H1 (cell line): ENCODE results near the gene ARHGAP26. TPM values are rescaled to one million over a fixed set of nuclear protein-coding genes. Genes with fewer than 3 reads are reported as not detected.

Source experiments
- CTCF ChIA-PET: fragments of 300-600 bp; sonication (Branson Sonifier 250); formaldehyde crosslinking; loops from one replicate; lab custom pipeline; 2021; ENCODE audit not compliant: partially characterized antibody; lab: Charles Lee
- POLR2A ChIA-PET: fragments of 300-600 bp; sonication (Branson Sonifier 250); formaldehyde crosslinking; loops from one replicate; lab custom pipeline; 2021; ENCODE audit warnings: inconsistent platforms; ENCODE audit not compliant: partially characterized antibody; lab: Charles Lee
- DNase-seq, 2 experiments: peaks; one replicate each; pipeline versions ENCODE4 v3.0.0 to v3.0.0-alpha.2; 2010 to 2022; ENCODE audit warnings: low spot score in 2 of 2, low read depth in 1 of 2, mixed read lengths in 1 of 2
- FAIRE-seq: peaks from 2 replicates; lab custom pipeline; 2011; peaks lifted over from hg19 to GRCh38; lab: Jason Lieb, UNC
- H2AFZ ChIP-seq: 2 replicates; pipeline ENCODE4 v1.8.1; 2012; ENCODE audit warnings: low read length, inconsistent platforms
- H2AK5ac ChIP-seq: 2 replicates; pipeline ENCODE4 v1.6.1; 2013; ENCODE audit warnings: low read depth, low read length
- H2BK120ac ChIP-seq: replicated peaks from 2 replicates; pipeline ENCODE3; 2013; ENCODE audit warnings: low read depth, low read length, inconsistent platforms
- H2BK12ac ChIP-seq: 2 replicates; pipeline ENCODE4 v1.6.1; 2013; ENCODE audit warnings: low read depth, low read length
- H2BK15ac ChIP-seq: 2 replicates; pipeline ENCODE4 v1.6.1; 2013; ENCODE audit warnings: low read length
- H2BK20ac ChIP-seq: 2 replicates; pipeline ENCODE4 v1.6.1; 2013; ENCODE audit warnings: low read length
- H2BK5ac ChIP-seq: 2 replicates; pipeline ENCODE4 v1.6.1; 2013; ENCODE audit warnings: low read depth, low read length
- H3K14ac ChIP-seq: 2 replicates; pipeline ENCODE4 v1.6.1; 2013; ENCODE audit warnings: inconsistent platforms; ENCODE audit not compliant: insufficient read length
- H3K18ac ChIP-seq: 2 replicates; pipeline ENCODE4 v1.6.1; 2013; ENCODE audit warnings: low read length; ENCODE audit errors: extremely low read depth
- H3K23ac ChIP-seq: 2 replicates; pipeline ENCODE4 v1.6.1; 2013; ENCODE audit warnings: inconsistent platforms; ENCODE audit not compliant: insufficient read length
- H3K23me2 ChIP-seq: 2 replicates; pipeline ENCODE4 v1.6.1; 2013; ENCODE audit warnings: low read depth, low read length
- H3K27ac ChIP-seq: 2 replicates; pipeline ENCODE4 v1.6.1; 2011; ENCODE audit warnings: low read depth, low read length, inconsistent platforms
- H3K27me3 ChIP-seq, 4 experiments: replicated peaks in 1 of 4; 1 replicate in 1 of 4; 2 replicates in 3 of 4; pipeline versions ENCODE4 v1.6.1 to v1.8.1; 2011 to 2013; ENCODE audit warnings: low read length in 3 of 4, mild to moderate bottlenecking in 3 of 4, inconsistent platforms in 2 of 4, mixed read lengths in 2 of 4, moderate library complexity in 1 of 4; ENCODE audit not compliant: control insufficient read depth in 3 of 4, insufficient read depth in 3 of 4; ENCODE audit errors: extremely low read depth in 1 of 4
- H3K36me3 ChIP-seq, 4 experiments: 2 replicates each; pipeline versions ENCODE4 v1.6.1 to v1.8.1; 2011 to 2013; ENCODE audit warnings: mild to moderate bottlenecking in 4 of 4, low read length in 3 of 4, moderate library complexity in 2 of 4, control low read depth in 1 of 4, inconsistent platforms in 1 of 4; ENCODE audit not compliant: insufficient read depth in 4 of 4, control insufficient read depth in 2 of 4
- H3K4ac ChIP-seq: replicated peaks from 2 replicates; pipeline ENCODE3; 2013; ENCODE audit warnings: low read length, low read depth, mixed read lengths, inconsistent platforms; ENCODE audit not compliant: insufficient read length
- H3K4me1 ChIP-seq, 4 experiments: replicated peaks in 1 of 4; 1 replicate in 1 of 4; 2 replicates in 3 of 4; pipeline versions ENCODE4 v1.6.1 to v1.8.1; 2011 to 2013; ENCODE audit warnings: low read length in 3 of 4, inconsistent platforms in 2 of 4, mixed read lengths in 1 of 4; ENCODE audit not compliant: insufficient read depth in 4 of 4, control insufficient read depth in 3 of 4
- H3K4me2 ChIP-seq, 2 experiments: 2 replicates each; pipeline versions ENCODE4 v1.6.1 to v1.8.1; 2011 to 2013; ENCODE audit warnings: low read depth in 2 of 2, low read length in 2 of 2, control low read depth in 1 of 2, inconsistent platforms in 1 of 2, mild to moderate bottlenecking in 1 of 2; ENCODE audit not compliant: insufficient read depth in 1 of 2
- H3K4me3 ChIP-seq, 4 experiments: fragments of 200-600, 300-600 bp in 1 of 4; sonication (generic), shearing (Covaris generic), sonication (Bioruptor Twin) in 1 of 4; 2 replicates each; pipeline versions ENCODE4 v1.5.1 to v1.8.1; 2011 to 2016; ENCODE audit warnings: low read length in 4 of 4, low read depth in 3 of 4, control low read depth in 2 of 4, inconsistent platforms in 2 of 4, mild to moderate bottlenecking in 2 of 4, mixed read lengths in 1 of 4, moderate library complexity in 1 of 4; ENCODE audit not compliant: insufficient read depth in 2 of 4; ENCODE audit errors: extremely low read depth in 1 of 4
- H3K56ac ChIP-seq: replicated peaks from 2 replicates; pipeline ENCODE3; 2013; ENCODE audit warnings: low read depth, mild to moderate bottlenecking, mixed read lengths, low read length, inconsistent platforms; ENCODE audit not compliant: insufficient read length
- H3K79me1 ChIP-seq: 2 replicates; pipeline ENCODE4 v1.6.1; 2013; ENCODE audit warnings: low read depth, low read length, control low read depth
- H3K79me2 ChIP-seq, 2 experiments: 2 replicates each; pipeline versions ENCODE4 v1.6.1 to v1.8.1; 2012 to 2013; ENCODE audit warnings: low read length in 2 of 2, mild to moderate bottlenecking in 2 of 2, inconsistent platforms in 1 of 2; ENCODE audit not compliant: insufficient read depth in 2 of 2, control insufficient read depth in 1 of 2
- H3K9ac ChIP-seq, 4 experiments: replicated peaks in 1 of 4; 1 replicate in 1 of 4; 2 replicates in 3 of 4; pipeline versions ENCODE4 v1.6.1 to v1.8.1; 2011 to 2013; ENCODE audit warnings: low read depth in 3 of 4, low read length in 3 of 4, control low read depth in 2 of 4, mild to moderate bottlenecking in 2 of 4, moderate library complexity in 2 of 4, inconsistent platforms in 1 of 4; ENCODE audit errors: extremely low read depth in 1 of 4
- H3K9me3 ChIP-seq, 2 experiments: 2 replicates each; pipeline versions ENCODE4 v1.6.1 to v1.8.1; 2012 to 2013; ENCODE audit warnings: mild to moderate bottlenecking in 2 of 2, moderate library complexity in 2 of 2, control low read depth in 1 of 2, inconsistent platforms in 1 of 2, low read depth in 1 of 2, low read length in 1 of 2, mixed read lengths in 1 of 2; ENCODE audit not compliant: insufficient read depth in 2 of 2
- H4K20me1 ChIP-seq, 2 experiments: replicated peaks in 1 of 2; 2 replicates each; pipeline versions ENCODE3 to v1.8.1; 2011 to 2013; ENCODE audit warnings: inconsistent platforms in 2 of 2, low read length in 2 of 2, mild to moderate bottlenecking in 1 of 2; ENCODE audit not compliant: insufficient read depth in 2 of 2, control insufficient read depth in 1 of 2
- H4K5ac ChIP-seq: 2 replicates; pipeline ENCODE4 v1.6.1; 2013; ENCODE audit warnings: low read length, low read depth, mixed read lengths, inconsistent platforms; ENCODE audit not compliant: insufficient read length
- H4K8ac ChIP-seq: 2 replicates; pipeline ENCODE4 v1.8.0; 2013; ENCODE audit warnings: mild to moderate bottlenecking, moderate library complexity, low read length, inconsistent platforms; ENCODE audit not compliant: insufficient read depth; ENCODE audit errors: extremely low read depth
- H4K91ac ChIP-seq: replicated peaks from 2 replicates; pipeline ENCODE3; 2013; ENCODE audit warnings: low read length, mixed read lengths, inconsistent platforms; ENCODE audit not compliant: insufficient read length
- ATF3 ChIP-seq: IDR thresholded peaks from 2 replicates; pipeline ENCODE4 v1.6.1; 2011; ENCODE audit warnings: low read depth, mild to moderate bottlenecking, low read length; ENCODE audit not compliant: insufficient read depth
- CEBPB ChIP-seq: IDR thresholded peaks from 2 replicates; pipeline ENCODE4 v1.6.1; 2012; ENCODE audit warnings: low read depth, low read length
- FOSL1 ChIP-seq: IDR thresholded peaks from 2 replicates; pipeline ENCODE4 v1.6.1; 2011; ENCODE audit warnings: mild to moderate bottlenecking, low read depth, low read length, moderate library complexity; ENCODE audit not compliant: insufficient read depth
- HDAC6 ChIP-seq: IDR thresholded peaks from one replicate; pipeline ENCODE4 v1.7.1; 2012; ENCODE audit warnings: low read depth, mild to moderate bottlenecking, inconsistent platforms, low read length, moderate library complexity
- MAFK ChIP-seq: IDR thresholded peaks from 2 replicates; pipeline ENCODE4 v1.6.1; 2012; ENCODE audit warnings: low read depth, mild to moderate bottlenecking, improper control_type of control experiment, low read length
- NANOG ChIP-seq: IDR thresholded peaks from 2 replicates; pipeline ENCODE4 v1.6.1; 2011; ENCODE audit warnings: low read length, low read depth, mild to moderate bottlenecking, inconsistent platforms; ENCODE audit not compliant: insufficient read depth, poor library complexity, severe bottlenecking
- RNF2 ChIP-seq: fragments of 200-900, 300-1000 bp; sonication (generic); IDR thresholded peaks from 2 replicates; pipeline ENCODE4 v1.7.1; 2016; ENCODE audit warnings: borderline replicate concordance, low read depth, mild to moderate bottlenecking, antibody characterized with exemption, low read length; ENCODE audit not compliant: poor library complexity, severe bottlenecking; ENCODE audit errors: missing control alignments
- RXRA ChIP-seq: IDR thresholded peaks from 2 replicates; pipeline ENCODE4 v1.6.1; 2011; ENCODE audit warnings: low read depth, mild to moderate bottlenecking, low read length, moderate library complexity; ENCODE audit not compliant: insufficient read depth
- SIX5 ChIP-seq: IDR thresholded peaks from 2 replicates; pipeline ENCODE4 v1.6.1; 2011; ENCODE audit warnings: mild to moderate bottlenecking, low read depth, low read length
- SRF ChIP-seq: IDR thresholded peaks from 2 replicates; pipeline ENCODE4 v1.6.1; 2011; ENCODE audit warnings: mild to moderate bottlenecking, low read depth, low read length, moderate library complexity
- TAF1 ChIP-seq: IDR thresholded peaks from 2 replicates; pipeline ENCODE4 v1.6.1; 2011; ENCODE audit warnings: mild to moderate bottlenecking, low read depth, low read length
- ZNF274 ChIP-seq: IDR thresholded peaks from 2 replicates; pipeline ENCODE4 v1.7.0; 2012; ENCODE audit warnings: low read length, borderline replicate concordance; ENCODE audit errors: extremely low read depth
- WGBS, 2 experiments: shearing (Covaris generic) in 1 of 2; methylation state at CpG; one replicate each; pipeline versions ENCODE4 v1.1.6 to v1.1.7; 2013 to 2015; ENCODE audit warnings: low lambda C conversion rate in 2 of 2, mixed read lengths in 2 of 2, inconsistent platforms in 1 of 2, low coverage in 1 of 2, missing lambda C conversion rate in 1 of 2; ENCODE audit not compliant: insufficient replicate concordance in 2 of 2, insufficient coverage in 1 of 2, insufficient read length in 1 of 2; ENCODE audit errors: extremely low coverage in 1 of 2, missing lambda C conversion rate in 1 of 2; 5-methylcytosine and 5-hydroxymethylcytosine counted together
- polyA plus RNA-seq, 7 experiments: library from polyadenylated mRNA; depleted of rRNA in 3 of 7; stranded (reverse) in 5 of 7; unstranded in 2 of 7; fragments of >200 nt in 5 of 7; fragments of 200-250 nt in 2 of 7; gene quantifications; 1 replicate in 5 of 7; 2 replicates in 1 of 7; 4 replicates in 1 of 7; pipeline versions ENCODE4 v1.2.1 to v1.2.3, GENCODE V29; 2011 to 2013; ENCODE audit warnings: missing spikeins in 2 of 7, mixed read lengths in 2 of 7
- total RNA-seq: library from RNA; stranded (reverse); fragmentation: NEBNext Ultra II Directional; extraction: Animal tissue kit (Norgen Biotek cat#: 25700); gene quantifications from 2 replicates; pipeline ENCODE4 v1.2.1, GENCODE V29; 2021

ARHGAP26 gene
- total and polyA plus RNA-seq, 2 of the 8 experiments (the other 6 are each of a cell fraction or from before 2014, with no cell fraction given) = 7.1 to 24.8 TPM

- no peak overlapping the region for H3K18ac ChIP-seq
- H2BK12ac ChIP-seq = no peak overlapping the region
- no peak overlapping the region for H2BK120ac ChIP-seq
- no peak overlapping the region for H3K23ac ChIP-seq
- peaks cover 0 to 4% of the 10 kb centered on the region in 2 experiments for H4K20me1 ChIP-seq
- H3K79me2 ChIP-seq = no peaks in the 10 kb centered on the region
- TF ChIP-seq NANOG (no peak), SRF (no peak), ZNF274 (no peak), RXRA (no peak), FOSL1 (no peak), ATF3 (no peak), CEBPB (no peak), TAF1 (no peak), HDAC6 (no peak), RNF2 (no peak), MAFK (no peak), SIX5 (no peak)
- no peak overlapping the region for H3K9ac ChIP-seq
- ChIA-PET CTCF (interaction anchor here (0.6 kb wide), 1 partner anchor 197 kb away, joined by 3 read pairs; no protein-coding TSS in a partner anchor), POLR2A (no interaction called here)
- H4K91ac ChIP-seq = no peak overlapping the region
- H3K14ac ChIP-seq = no peak overlapping the region
- no peak overlapping the region for H3K4me3 ChIP-seq
- no peak overlapping the region for H3K27ac ChIP-seq
- H2BK15ac ChIP-seq = no peak overlapping the region
- no peak overlapping the region for H2AK5ac ChIP-seq
- no peak overlapping the region for H2BK20ac ChIP-seq
- no peak for DNase-seq
- no peak overlapping the region for H3K56ac ChIP-seq
- no peak overlapping the region for H3K4ac ChIP-seq
- H4K8ac ChIP-seq = no peak overlapping the region
- no peak overlapping the region for H4K5ac ChIP-seq
- no peaks in the 10 kb centered on the region for H3K36me3 ChIP-seq
- 95% methylated on average over 3 of the region's 3 CpGs; no CpG with 5 or more reads in 1 of the 2 experiments for WGBS, 2 experiments
- no peaks in the 10 kb centered on the region for H3K79me1 ChIP-seq
- 0 out of 4 replicates have a peak, but pooled peaks cover 0 to 2% of the 10 kb centered on the region in 2 experiments for H3K9me3 ChIP-seq
- no peaks in the 10 kb centered on the region for H3K27me3 ChIP-seq
- H2AFZ ChIP-seq = no peak overlapping the region
- H3K4me1 ChIP-seq = 0 out of 7 replicates have a peak, but pooled peaks cover 0 to 2% (median 0%) of the 10 kb centered on the region in 4 experiments
- H3K23me2 ChIP-seq = peaks cover 7% of the 10 kb centered on the region; the same call in 1 of the 2 replicates
- no peak for FAIRE-seq
- no peak overlapping the region for H2BK5ac ChIP-seq
- H3K4me2 ChIP-seq = no peak overlapping the region
These were observed 478.2 kb downstream of the ARHGAP26 start for GRCh38 chr5:143248391-143248790.
